ENCODE measurements around the gene CYGB. TPM values are rescaled to one million over a fixed set of nuclear protein-coding genes. Genes with fewer than 3 reads are reported as not detected.
A peak's percentile ranks its signal among the peaks of the same experiment; 100 is the strongest.

Gene CYGB
- total and polyA plus RNA-seq, 10 of the 15 experiments (the other 5 are each of a cell fraction or from before 2014, with no cell fraction given) = 0.34 TPM; not detected in 9

- TF ChIP-seq CEBPZ (IDR thresholded peaks at IDR 0.05; ENCODE audit: low read depth, low read length) (no peak), KDM1A (IDR thresholded peaks at IDR 0.05; ENCODE audit: borderline replicate concordance) (no peak), USF2 (IDR thresholded peaks at IDR 0.05; ENCODE audit: borderline replicate concordance, low read depth, low read length) (no peak), RAD21 (IDR thresholded peaks at IDR 0.05; ENCODE audit: insufficient read depth, low read depth, low read length) (no peak), PML (IDR thresholded peaks at IDR 0.05; ENCODE audit: low read length) (no peak), SRF (IDR thresholded peaks at IDR 0.05; ENCODE audit: low read depth in 2 of 2, low read length in 2 of 2) (no peak), RFX5 (IDR thresholded peaks at IDR 0.05; ENCODE audit: low read depth, low read length) (no peak), BCL11A (IDR thresholded peaks at IDR 0.05; ENCODE audit: low read depth, low read length) (no peak), RAD51 (IDR thresholded peaks at IDR 0.05) (peak; percentile 57; the same call in 1 of the 2 replicates), ZBTB40 (IDR thresholded peaks at IDR 0.05; ENCODE audit: borderline replicate concordance) (no peak), SP1 (IDR thresholded peaks at IDR 0.05; ENCODE audit: low read depth, low read length) (no peak), TCF3 (IDR thresholded peaks at IDR 0.05; ENCODE audit: borderline replicate concordance, insufficient read depth, low read depth, low read length) (no peak), POLR2AphosphoS5 (IDR thresholded peaks at IDR 0.05; ENCODE audit: low read length) (no peak), NKRF (conservative IDR thresholded peaks at IDR 0.05) (no peak), SMC3 (IDR thresholded peaks at IDR 0.05; ENCODE audit: borderline replicate concordance, low read length) (no peak), EP300 (IDR thresholded peaks at IDR 0.05; ENCODE audit: borderline replicate concordance in 1 of 2, control insufficient read depth in 1 of 2, low read depth in 2 of 2, low read length in 2 of 2) (peak in 1 of 2 experiments; percentile 22; a peak in 1 of 4 replicates), HSF1 (IDR thresholded peaks at IDR 0.05; ENCODE audit: low read depth, low read length) (no peak)
These were observed 30.3 kb upstream of the CYGB start (continued) for GRCh38 chr17:76567634-76568432.
